Testis (tissue), 3 donors: ENCODE results near the gene MYO9B. TPM values are rescaled to one million over a fixed set of nuclear protein-coding genes. Genes with fewer than 3 reads are reported as not detected.
"Not testable (repeated sequence)": the region's sequence is repeated elsewhere in the genome, so short reads cannot be mapped to it uniquely, and the experiment has no call there.

Experiments used
- DNase-seq: peaks from one replicate; pipeline ENCODE4 v3.0.0-alpha.2; 2019
- H3K27ac ChIP-seq, 2 donors: fragments of 200-600 bp; sonication (generic); one replicate each; pipeline ENCODE4 v1.5.1; 2019
- H3K27me3 ChIP-seq: fragments of 200-600 bp; sonication (generic); one replicate; pipeline ENCODE4 v1.5.1; 2019
- H3K36me3 ChIP-seq: fragments of 200-600 bp; sonication (generic); one replicate; pipeline ENCODE4 v1.5.1; 2017; ENCODE audit warnings: low read depth; ENCODE audit errors: missing control alignments
- H3K4me1 ChIP-seq: fragments of 200-600 bp; sonication (generic); one replicate; pipeline ENCODE4 v1.5.1; 2019
- H3K4me3 ChIP-seq, 2 donors: fragments of 200-600 bp; sonication (generic); one replicate each; pipeline ENCODE4 v1.5.1; 2017 to 2019
- H3K9me3 ChIP-seq: fragments of 200-600 bp; sonication (generic); one replicate; pipeline ENCODE4 v1.5.1; 2017
- POLR2A ChIP-seq: fragments of 450-650 bp; IDR thresholded peaks from one replicate; pipeline ENCODE4 v1.6.1; 2017; ENCODE audit warnings: antibody characterized with exemption, mild to moderate bottlenecking, moderate library complexity
- WGBS, 2 donors: methylation state at CpG; one replicate each; pipeline ENCODE4 v1.1.5; 2018; 5-methylcytosine and 5-hydroxymethylcytosine counted together
- intact Hi-C: fragments of 100-400 bp; cut with DNase I; formaldehyde crosslinking; loops from one replicate; pipeline ENCODE4 v1.15.1; 2023; ENCODE audit warnings: low total_unique reads
- polyA plus RNA-seq: library from polyadenylated mRNA; stranded (reverse); fragments of 350-450 nt; fragmentation: Illumina TruSeq; extraction: RNeasy Lipid Tissue Mini Kit (QIAGEN cat#74804); gene quantifications from one replicate; pipeline ENCODE4 v1.2.3, GENCODE V29; 2014; ENCODE audit warnings: low read depth, low replicate concordance; ENCODE audit not compliant: insufficient read depth
- total RNA-seq, 2 donors: library from RNA; depleted of rRNA; stranded (reverse); fragments of >200 nt; gene quantifications; one replicate each; pipeline ENCODE4 v1.2.3, GENCODE V29; 2016
- TF ChIP-seq, protein P1 (sequence below), 3 experiments: fragments of 450-650 bp in 2 of 3; fragments of 200-600 bp in 1 of 3; sonication (generic) in 1 of 3; IDR thresholded peaks; one replicate each; pipeline ENCODE4 v1.5.1; 2016 to 2019; ENCODE audit warnings: antibody characterized with exemption in 3 of 3, mild to moderate bottlenecking in 2 of 3, moderate library complexity in 1 of 3

Gene MYO9B
- total and polyA plus RNA-seq, 3 donors from 2014 or later = 121 to 407 (median 407) TPM

DNA sequence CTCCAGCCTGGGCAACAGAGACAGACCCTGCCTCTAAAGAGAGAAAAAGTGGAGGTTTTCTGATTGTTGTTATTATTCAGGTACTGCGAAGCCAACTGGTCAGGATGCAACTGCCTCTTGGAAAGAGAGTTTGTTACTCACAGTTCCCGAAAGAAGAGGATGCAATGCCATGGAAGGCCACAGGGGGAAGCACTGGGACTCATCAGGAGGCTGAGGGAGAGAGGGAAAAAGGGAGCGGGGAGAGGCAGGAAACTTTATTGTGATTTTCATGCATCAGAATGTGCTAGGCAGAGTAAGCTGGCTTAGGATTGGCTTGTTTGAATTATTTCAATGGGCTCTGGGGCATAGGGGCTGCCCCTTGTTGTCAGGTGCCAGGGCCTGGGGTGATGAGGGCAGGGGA lies 27.6 kb downstream of the MYO9B start:
- DNase-seq = peak; percentile 34
- no peaks in the 10 kb centered on the region for H3K27me3 ChIP-seq
- no peak overlapping the region for H3K4me3 ChIP-seq
- H3K9me3 ChIP-seq = no peaks in the 10 kb centered on the region
- H3K36me3 ChIP-seq = no peaks in the 10 kb centered on the region
- WGBS, 2 donors = 76 to 87% methylated on average over 3 of the region's 3 CpGs
- no peak for TF ChIP-seq POLR2A
- TF ChIP-seq, protein P1, sequence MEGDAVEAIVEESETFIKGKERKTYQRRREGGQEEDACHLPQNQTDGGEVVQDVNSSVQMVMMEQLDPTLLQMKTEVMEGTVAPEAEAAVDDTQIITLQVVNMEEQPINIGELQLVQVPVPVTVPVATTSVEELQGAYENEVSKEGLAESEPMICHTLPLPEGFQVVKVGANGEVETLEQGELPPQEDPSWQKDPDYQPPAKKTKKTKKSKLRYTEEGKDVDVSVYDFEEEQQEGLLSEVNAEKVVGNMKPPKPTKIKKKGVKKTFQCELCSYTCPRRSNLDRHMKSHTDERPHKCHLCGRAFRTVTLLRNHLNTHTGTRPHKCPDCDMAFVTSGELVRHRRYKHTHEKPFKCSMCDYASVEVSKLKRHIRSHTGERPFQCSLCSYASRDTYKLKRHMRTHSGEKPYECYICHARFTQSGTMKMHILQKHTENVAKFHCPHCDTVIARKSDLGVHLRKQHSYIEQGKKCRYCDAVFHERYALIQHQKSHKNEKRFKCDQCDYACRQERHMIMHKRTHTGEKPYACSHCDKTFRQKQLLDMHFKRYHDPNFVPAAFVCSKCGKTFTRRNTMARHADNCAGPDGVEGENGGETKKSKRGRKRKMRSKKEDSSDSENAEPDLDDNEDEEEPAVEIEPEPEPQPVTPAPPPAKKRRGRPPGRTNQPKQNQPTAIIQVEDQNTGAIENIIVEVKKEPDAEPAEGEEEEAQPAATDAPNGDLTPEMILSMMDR (IDR thresholded peaks at IDR 0.05) = peak in 2 of 3 experiments; percentile 31 to 42
- peaks cover 12% of the 10 kb centered on the region for H3K4me1 ChIP-seq
- intact Hi-C loops = no loop called here
- H3K27ac ChIP-seq = no peak overlapping the region

DNA sequence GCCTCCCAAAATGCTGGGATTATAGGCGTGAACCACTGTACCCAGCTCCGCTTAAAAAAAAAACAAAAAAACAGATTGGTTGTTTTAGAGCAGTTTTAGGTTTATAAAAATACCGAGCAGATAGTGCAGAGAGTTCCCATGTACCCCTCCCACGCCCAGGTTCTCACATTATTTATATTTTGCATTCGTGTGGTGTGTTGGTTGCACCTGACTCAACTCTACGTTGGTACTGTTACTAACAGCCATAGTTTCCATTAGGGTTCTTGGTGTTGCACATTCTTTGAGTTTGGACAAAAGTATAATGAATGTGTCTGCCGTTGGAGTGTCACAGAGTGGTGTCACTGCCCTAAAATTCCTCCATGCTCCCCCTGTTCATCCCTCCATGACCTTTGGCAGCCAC lies 29.1 kb downstream of the MYO9B start:
- intact Hi-C loops = no loop called here
- TF ChIP-seq, protein P1 (IDR thresholded peaks at IDR 0.05) = no peak
- TF ChIP-seq POLR2A = no peak
- Histone ChIP-seq H3K4me3 (no peak overlapping the region), H3K36me3 (no peaks in the 10 kb centered on the region), H3K27ac (no peak overlapping the region), H3K4me1 (peaks cover 17% of the 10 kb centered on the region), H3K27me3 (no peaks in the 10 kb centered on the region), H3K9me3 (no peaks in the 10 kb centered on the region)
- WGBS, 2 donors = 68 to 75% methylated on average over 7 of the region's 7 CpGs
- no peak for DNase-seq

DNA sequence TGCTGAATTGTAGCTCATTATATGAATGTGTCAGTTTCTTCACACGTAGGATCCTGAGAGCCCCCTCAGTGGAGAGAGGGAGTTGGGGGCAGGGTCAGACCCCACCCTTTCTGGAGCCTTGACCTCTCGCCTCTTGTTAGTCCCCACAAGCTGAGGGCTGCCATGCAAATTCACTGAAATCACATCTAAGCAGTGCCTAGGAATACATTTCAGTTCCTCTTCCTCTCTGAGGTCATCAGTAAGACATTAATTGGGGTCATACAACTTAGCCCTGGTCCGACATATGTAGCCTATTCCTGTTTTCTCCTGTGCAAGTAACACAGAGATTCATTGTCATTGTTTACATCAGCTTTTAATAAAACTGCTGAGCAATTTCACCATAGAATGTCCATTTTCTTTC lies 30.0 kb downstream of the MYO9B start:
- Histone ChIP-seq H3K36me3 (no peaks in the 10 kb centered on the region), H3K4me3 (no peak overlapping the region), H3K27me3 (no peaks in the 10 kb centered on the region), H3K4me1 (peaks cover 17% of the 10 kb centered on the region), H3K9me3 (no peaks in the 10 kb centered on the region), H3K27ac (no peak overlapping the region)
- WGBS, 2 donors = 80 to 83% methylated on average over 3 of the region's 3 CpGs
- DNase-seq = no peak
- TF ChIP-seq, protein P1 (IDR thresholded peaks at IDR 0.05) = no peak
- no peak for TF ChIP-seq POLR2A
- intact Hi-C loops = no loop called here

DNA sequence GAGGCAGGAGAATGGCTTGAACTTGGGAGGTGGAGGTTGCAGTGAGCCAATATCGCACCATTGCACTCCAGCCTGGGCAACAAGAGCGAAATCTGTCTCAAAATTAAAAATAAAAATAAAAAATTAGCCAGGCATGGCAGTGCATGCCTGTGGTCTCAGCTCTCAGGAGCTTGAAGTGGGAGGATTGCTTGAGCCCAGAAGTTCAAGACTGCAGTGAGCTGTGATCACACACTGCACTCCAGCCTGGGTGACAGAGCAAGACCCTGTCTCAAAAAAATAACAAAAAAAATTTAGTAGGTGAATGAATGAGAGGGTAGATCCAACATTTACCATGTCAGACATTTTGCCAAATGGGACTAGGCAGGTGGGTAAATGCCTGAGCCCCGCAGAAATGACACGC lies 31.4 kb downstream of the MYO9B start:
- H3K9me3 ChIP-seq, intact Hi-C loops, DNase-seq, H3K4me3 ChIP-seq, H3K27me3 ChIP-seq, H3K36me3 ChIP-seq: not testable (repeated sequence)
- WGBS, 2 donors = 86 to 97% methylated on average over 4 of the region's 4 CpGs
- Histone ChIP-seq H3K4me1 (peaks cover 24% of the 10 kb centered on the region), H3K27ac (peak overlapping the region in 1 of 2 donors; percentile 73)

DNA sequence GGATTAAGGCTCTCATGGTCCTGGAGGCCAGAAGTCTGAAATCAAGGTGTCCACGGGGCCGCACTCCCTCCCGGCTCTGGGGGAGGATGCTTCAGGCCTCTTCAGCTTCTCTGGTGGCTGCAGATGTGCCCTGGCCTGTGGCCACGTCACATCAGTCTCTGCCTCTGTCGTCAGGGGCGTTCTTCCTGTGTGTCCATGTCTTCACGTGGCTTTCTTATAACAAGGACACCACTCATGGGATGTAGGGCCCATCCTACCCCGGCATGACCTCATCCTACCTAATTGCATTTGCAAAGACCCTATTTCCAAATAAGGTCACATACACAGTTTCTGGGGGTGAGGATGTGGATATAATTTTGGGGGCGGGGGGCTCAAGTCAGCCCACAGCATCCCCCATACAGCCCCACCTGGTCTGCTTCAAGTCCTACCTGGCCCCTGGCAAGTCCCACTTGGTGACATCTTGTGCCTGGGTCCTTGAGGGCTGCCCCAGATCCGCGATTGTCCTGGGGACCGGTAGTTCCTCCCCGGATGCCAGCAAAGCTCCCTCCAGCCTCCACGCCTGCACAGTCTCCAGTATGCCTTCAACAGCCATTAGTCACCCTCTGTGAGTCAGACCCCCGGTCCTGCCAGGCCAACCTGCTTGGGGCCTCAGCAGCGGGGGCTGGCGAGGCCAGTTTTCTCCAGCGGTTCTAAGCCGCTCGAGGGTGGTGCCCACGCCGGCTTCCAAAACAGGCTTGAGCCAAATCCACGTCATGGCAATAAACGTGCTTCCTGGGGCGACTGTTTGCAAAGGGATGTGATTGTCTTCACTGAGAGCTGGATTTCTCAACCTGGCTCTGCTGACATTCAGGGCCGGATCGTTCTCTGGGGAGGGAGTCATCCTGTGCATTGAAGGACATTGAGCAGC lies 32.2 kb downstream of the MYO9B start:
- DNase-seq = peak; percentile 29
- 39 to 63% methylated on average over 8 to 27 of the region's 27 CpGs for WGBS, 2 donors
- peak overlapping the region; percentile 46 to 73 for H3K27ac ChIP-seq
- TF ChIP-seq POLR2A = no peak
- TF ChIP-seq, protein P1 (IDR thresholded peaks at IDR 0.05) = no peak
- H3K36me3 ChIP-seq = no peaks in the 10 kb centered on the region
- no peaks in the 10 kb centered on the region for H3K9me3 ChIP-seq
- intact Hi-C loops = no loop called here
- peaks cover 32% of the 10 kb centered on the region for H3K4me1 ChIP-seq
- H3K4me3 ChIP-seq = no peak overlapping the region
- H3K27me3 ChIP-seq = no peaks in the 10 kb centered on the region
